HCT116 (cell line): Measurements from ENCODE around the gene CCNK. TPM values are rescaled to one million over a fixed set of nuclear protein-coding genes. Genes with fewer than 3 reads are reported as not detected.

Source experiments
- ATAC-seq: fragments of 200-7000 bp; cut with Tn5 transposase; 2 replicates; pipeline ENCODE4 v1.9.1; 2020; ENCODE audit warnings: mild to moderate bottlenecking, moderate library complexity
- BruUV-seq: library from RNA; stranded (reverse); fragments of 400-500 nt; replicated peaks from 2 replicates; lab custom pipeline; 2021; lab: Mats Ljungman, UMichigan
- CTCF ChIA-PET: fragments of 300-600 bp; sonication (Branson Sonifier 250); formaldehyde crosslinking; loops from one replicate; lab custom pipeline; 2021; ENCODE audit warnings: antibody characterized with exemption; lab: Charles Lee
- POLR2A ChIA-PET: fragments of 300-600, 350-600 bp; sonication (Branson Sonifier 250); formaldehyde crosslinking; loops from one replicate; lab custom pipeline; 2021; ENCODE audit warnings: antibody characterized with exemption; lab: Charles Lee
- RAD21 ChIA-PET, 2 experiments: fragments of 300-600 bp; sonication (Branson Sonifier 250); formaldehyde crosslinking; loops; one replicate each; lab custom pipeline; 2023; ENCODE audit warnings: low total read pairs in 2 of 2; ENCODE audit not compliant: uncharacterized antibody in 2 of 2, unreplicated experiment in 2 of 2, low non-redundant PET in 1 of 2; lab: Charles Lee
- DNase-seq: peaks from one replicate; pipeline ENCODE4 v3.0.0-alpha.2; 2010; ENCODE audit warnings: low read depth, low spot score
- H2AFZ ChIP-seq: fragments of 200-600 bp; shearing (Covaris generic), sonication (generic); 2 replicates; pipeline ENCODE4 v1.6.1; 2017; ENCODE audit warnings: low read depth, mixed run types, mixed read lengths, antibody characterized with exemption, low read length; ENCODE audit not compliant: poor library complexity, severe bottlenecking
- H3K27ac ChIP-seq: 2 replicates; pipeline ENCODE4 v1.5.1; 2012; ENCODE audit warnings: low read depth, low read length
- H3K27me3 ChIP-seq: fragments of 200-600 bp; sonication (generic); 2 replicates; pipeline ENCODE4 v1.6.1; 2016; ENCODE audit warnings: mixed run types, low read length, mixed read lengths; ENCODE audit not compliant: insufficient read depth
- H3K36me3 ChIP-seq, 2 experiments: fragments of 200-500 bp in 1 of 2; fragments of 200-600 bp in 1 of 2; sonication (Bioruptor generic) in 1 of 2; sonication (generic) in 1 of 2; 2 replicates each; pipeline versions ENCODE4 v1.5.1 to v1.6.1; 2014 to 2016; ENCODE audit warnings: low read length in 2 of 2, inconsistent platforms in 1 of 2, mixed read lengths in 1 of 2, mixed run types in 1 of 2; ENCODE audit not compliant: insufficient read depth in 2 of 2, control insufficient read depth in 1 of 2
- H3K4me1 ChIP-seq, 2 experiments: fragments of 200-600 bp in 1 of 2; sonication (generic) in 1 of 2; 2 replicates each; pipeline versions ENCODE4 v1.5.1 to v1.6.1; 2012 to 2017; ENCODE audit warnings: low read length in 2 of 2, inconsistent platforms in 1 of 2, mild to moderate bottlenecking in 1 of 2, mixed read lengths in 1 of 2, mixed run types in 1 of 2, moderate library complexity in 1 of 2; ENCODE audit not compliant: insufficient read depth in 2 of 2, control insufficient read depth in 1 of 2
- H3K4me2 ChIP-seq: fragments of 200-600 bp; sonication (generic); 2 replicates; pipeline ENCODE4 v1.6.1; 2017; ENCODE audit warnings: mixed run types, low read length, mixed read lengths
- H3K4me3 ChIP-seq, 2 experiments: fragments of 200-600 bp in 1 of 2; sonication (generic) in 1 of 2; replicated peaks in 1 of 2; 2 replicates each; pipeline ENCODE4 v1.5.1; 2011 to 2016; ENCODE audit warnings: low read length in 2 of 2, control low read depth in 1 of 2, low read depth in 1 of 2, mild to moderate bottlenecking in 1 of 2, mixed read lengths in 1 of 2, mixed run types in 1 of 2
- H3K79me2 ChIP-seq: fragments of 200-600 bp; sonication (generic); 2 replicates; pipeline ENCODE4 v1.6.1; 2017; ENCODE audit warnings: mild to moderate bottlenecking, mixed run types, low read length, moderate library complexity, mixed read lengths; ENCODE audit not compliant: insufficient read depth
- H3K9ac ChIP-seq: fragments of 200-600 bp; sonication (generic); 2 replicates; pipeline ENCODE4 v1.6.1; 2016; ENCODE audit warnings: low read length, mixed read lengths
- H3K9me2 ChIP-seq: fragments of 200-600 bp; sonication (generic), shearing (Covaris generic); 2 replicates; pipeline ENCODE4 v1.6.1; 2017; ENCODE audit warnings: mixed run types, mild to moderate bottlenecking, moderate library complexity; ENCODE audit not compliant: insufficient read depth
- H3K9me3 ChIP-seq, 2 experiments: fragments of 200-500 bp in 1 of 2; fragments of 200-600 bp in 1 of 2; sonication (Bioruptor generic) in 1 of 2; sonication (generic) in 1 of 2; 2 replicates each; pipeline ENCODE4 v1.6.1; 2014 to 2017; ENCODE audit warnings: low read length in 2 of 2, mixed read lengths in 2 of 2, inconsistent platforms in 1 of 2, low read depth in 1 of 2, mild to moderate bottlenecking in 1 of 2, mixed run types in 1 of 2, moderate library complexity in 1 of 2; ENCODE audit not compliant: control insufficient read depth in 1 of 2, insufficient read depth in 1 of 2
- H4K20me1 ChIP-seq: fragments of 200-600 bp; sonication (generic), shearing (Covaris generic); 2 replicates; pipeline ENCODE4 v1.6.1; 2017; ENCODE audit warnings: mixed run types, mild to moderate bottlenecking, moderate library complexity; ENCODE audit not compliant: insufficient read depth
- CBX3 ChIP-seq: IDR thresholded peaks from 2 replicates; pipeline ENCODE4 v1.6.1; 2012; ENCODE audit warnings: low read depth
- CTCF ChIP-seq, 3 experiments: fragments of 200-600 bp in 1 of 3; sonication (generic) in 1 of 3; IDR thresholded peaks in 2 of 3; conservative IDR thresholded peaks in 1 of 3; 2 replicates each; pipeline ENCODE4 v1.5.1; 2012 to 2017; ENCODE audit warnings: low read depth in 2 of 3, low read length in 2 of 3, antibody characterized with exemption in 1 of 3, borderline replicate concordance in 1 of 3, control low read depth in 1 of 3, mild to moderate bottlenecking in 1 of 3, mixed read lengths in 1 of 3, mixed run types in 1 of 3, moderate library complexity in 1 of 3; ENCODE audit not compliant: insufficient read depth in 1 of 3
- EGR1 ChIP-seq: IDR thresholded peaks from 2 replicates; pipeline ENCODE4 v1.6.1; 2012; ENCODE audit warnings: low read depth
- ELF1 ChIP-seq: IDR thresholded peaks from 2 replicates; pipeline ENCODE4 v1.6.1; 2012; ENCODE audit warnings: low read depth, borderline replicate concordance
- EZH2 ChIP-seq: fragments of 200-600 bp; sonication (generic); IDR thresholded peaks from 2 replicates; pipeline ENCODE4 v1.6.1; 2017; ENCODE audit warnings: antibody characterized with exemption, mixed run types
- EZH2phosphoT487 ChIP-seq: fragments of 200-600 bp; IDR thresholded peaks from 2 replicates; pipeline ENCODE4 v1.6.1; 2018; ENCODE audit warnings: antibody characterized with exemption, borderline replicate concordance
- FOSL1 ChIP-seq: IDR thresholded peaks from 2 replicates; pipeline ENCODE4 v1.6.1; 2012; ENCODE audit warnings: low read depth
- POLR2A ChIP-seq: IDR thresholded peaks from 2 replicates; pipeline ENCODE4 v1.7.0; 2011; ENCODE audit warnings: borderline replicate concordance; ENCODE audit not compliant: insufficient read depth, insufficient read length; ENCODE audit errors: extremely low read depth
- REST ChIP-seq: IDR thresholded peaks from 2 replicates; pipeline ENCODE4 v1.6.1; 2012; ENCODE audit warnings: low read depth
- SIN3A ChIP-seq: IDR thresholded peaks from 2 replicates; pipeline ENCODE4 v1.6.1; 2012; ENCODE audit warnings: low read depth
- SP1 ChIP-seq: IDR thresholded peaks from 2 replicates; pipeline ENCODE4 v1.6.1; 2012; ENCODE audit warnings: low read depth
- SRF ChIP-seq: IDR thresholded peaks from 2 replicates; pipeline ENCODE4 v1.6.1; 2012; ENCODE audit warnings: low read depth
- TCF7L2 ChIP-seq: IDR thresholded peaks from 2 replicates; pipeline ENCODE4 v1.7.0; 2011; ENCODE audit warnings: borderline replicate concordance, inconsistent platforms; ENCODE audit not compliant: insufficient read depth, insufficient read length; ENCODE audit errors: extremely low read depth
- YY1 ChIP-seq: IDR thresholded peaks from 2 replicates; pipeline ENCODE4 v1.6.1; 2011; ENCODE audit warnings: low read length, low read depth, moderate library complexity, mild to moderate bottlenecking; ENCODE audit not compliant: insufficient replicate concordance; ENCODE audit errors: extremely low read depth
- ZFX ChIP-seq: fragments of 450-650 bp; IDR thresholded peaks from 2 replicates; pipeline ENCODE4 v1.6.1; 2017
- ZNF274 ChIP-seq: fragments of 200-500 bp; sonication (Bioruptor generic); IDR thresholded peaks from 2 replicates; pipeline ENCODE4 v1.6.1; 2014; ENCODE audit warnings: mild to moderate bottlenecking, low read depth, low read length, inconsistent platforms
- intact Hi-C: fragments of 100-400 bp; cut with micrococcal nuclease; formaldehyde crosslinking; loops from 2 replicates; pipeline ENCODE4 v1.10.0; 2022
- total RNA-seq: library from RNA; stranded (reverse); gene quantifications from one replicate; pipeline ENCODE4 v1.2.1, GENCODE V29; 2021; ENCODE audit not compliant: unreplicated experiment
- TF ChIP-seq, protein P1 (sequence below): IDR thresholded peaks from 2 replicates; pipeline ENCODE4 v1.6.1; 2012
- TF ChIP-seq, protein P2 (sequence below): IDR thresholded peaks from 2 replicates; pipeline ENCODE4 v1.6.1; 2012
- TF ChIP-seq, protein P3 (sequence below): IDR thresholded peaks from 2 replicates; pipeline ENCODE4 v1.6.1; 2011; ENCODE audit warnings: mild to moderate bottlenecking, low read length, moderate library complexity; ENCODE audit not compliant: insufficient replicate concordance; ENCODE audit errors: extremely low read depth

CCNK gene
- total RNA-seq, 1 experiment from 2014 or later, result 68.2 TPM

DNA sequence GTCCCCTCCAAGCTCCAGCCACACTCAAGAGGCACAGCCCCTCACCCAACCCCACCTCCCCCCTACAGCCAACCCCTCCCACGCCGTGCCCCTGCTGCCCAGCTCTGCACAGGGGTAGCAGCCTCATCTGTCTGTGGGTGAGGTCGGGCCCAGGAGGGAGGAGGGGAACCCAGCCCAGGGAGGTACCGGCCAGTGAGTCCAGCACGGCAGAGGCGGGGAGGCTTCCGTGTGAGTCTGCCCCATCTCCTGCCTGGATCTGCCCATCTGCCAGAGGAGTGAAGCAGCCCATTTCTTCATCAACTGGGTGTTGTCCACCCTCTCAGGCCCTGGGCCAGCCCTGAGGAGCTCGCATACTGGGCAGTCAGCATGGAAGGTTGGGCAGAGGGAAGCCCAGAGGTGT is 54.2 kb downstream of the CCNK start:
- no TSS peak for BruUV-seq
- Histone ChIP-seq H3K9me3 (no peaks in the 10 kb centered on the region), H3K4me1 (peaks cover 18 to 24% of the 10 kb centered on the region in 2 experiments), H3K4me2 (no peak overlapping the region), H3K79me2 (peaks cover 23% of the 10 kb centered on the region; the same call in 1 of the 2 replicates), H2AFZ (no peak overlapping the region), H4K20me1 (no peaks in the 10 kb centered on the region), H3K9ac (no peak overlapping the region), H3K27ac (no peak overlapping the region), H3K4me3 (no peak overlapping the region), H3K36me3 (no peaks in the 10 kb centered on the region), H3K27me3 (no peaks in the 10 kb centered on the region), H3K9me2 (no peaks in the 10 kb centered on the region)
- CTCF ChIA-PET, result interaction anchor here (1.7 kb wide), 1 partner anchor 93 kb away, joined by 4 read pairs; no protein-coding TSS in a partner anchor
- intact Hi-C loops, result no loop called here
- RAD21 ChIA-PET, result no interaction called here
- POLR2A ChIA-PET, result no interaction called here
- TF ChIP-seq SP1, result no peak
- TF ChIP-seq POLR2A, result no peak
- no peak for TF ChIP-seq EZH2phosphoT487
- TF ChIP-seq, protein P1, sequence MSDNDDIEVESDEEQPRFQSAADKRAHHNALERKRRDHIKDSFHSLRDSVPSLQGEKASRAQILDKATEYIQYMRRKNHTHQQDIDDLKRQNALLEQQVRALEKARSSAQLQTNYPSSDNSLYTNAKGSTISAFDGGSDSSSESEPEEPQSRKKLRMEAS, result no peak
- TF ChIP-seq ZNF274, result no peak
- no peak for TF ChIP-seq SIN3A
- no peak for TF ChIP-seq ZFX
- no peak for TF ChIP-seq EZH2
- TF ChIP-seq YY1, result no peak
- TF ChIP-seq, protein P2, sequence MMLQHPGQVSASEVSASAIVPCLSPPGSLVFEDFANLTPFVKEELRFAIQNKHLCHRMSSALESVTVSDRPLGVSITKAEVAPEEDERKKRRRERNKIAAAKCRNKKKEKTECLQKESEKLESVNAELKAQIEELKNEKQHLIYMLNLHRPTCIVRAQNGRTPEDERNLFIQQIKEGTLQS, result no peak
- no peak for TF ChIP-seq SRF
- TF ChIP-seq CBX3, result no peak
- TF ChIP-seq, protein P3, sequence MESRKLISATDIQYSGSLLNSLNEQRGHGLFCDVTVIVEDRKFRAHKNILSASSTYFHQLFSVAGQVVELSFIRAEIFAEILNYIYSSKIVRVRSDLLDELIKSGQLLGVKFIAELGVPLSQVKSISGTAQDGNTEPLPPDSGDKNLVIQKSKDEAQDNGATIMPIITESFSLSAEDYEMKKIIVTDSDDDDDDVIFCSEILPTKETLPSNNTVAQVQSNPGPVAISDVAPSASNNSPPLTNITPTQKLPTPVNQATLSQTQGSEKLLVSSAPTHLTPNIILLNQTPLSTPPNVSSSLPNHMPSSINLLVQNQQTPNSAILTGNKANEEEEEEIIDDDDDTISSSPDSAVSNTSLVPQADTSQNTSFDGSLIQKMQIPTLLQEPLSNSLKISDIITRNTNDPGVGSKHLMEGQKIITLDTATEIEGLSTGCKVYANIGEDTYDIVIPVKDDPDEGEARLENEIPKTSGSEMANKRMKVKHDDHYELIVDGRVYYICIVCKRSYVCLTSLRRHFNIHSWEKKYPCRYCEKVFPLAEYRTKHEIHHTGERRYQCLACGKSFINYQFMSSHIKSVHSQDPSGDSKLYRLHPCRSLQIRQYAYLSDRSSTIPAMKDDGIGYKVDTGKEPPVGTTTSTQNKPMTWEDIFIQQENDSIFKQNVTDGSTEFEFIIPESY, result no peak
- no peak for TF ChIP-seq TCF7L2
- no peak for TF ChIP-seq CTCF (IDR thresholded peaks at IDR 0.05 in 2 of 3, conservative IDR thresholded peaks at IDR 0.05 in 1 of 3; ENCODE audit: borderline replicate concordance in 1 of 3, insufficient read depth in 1 of 3, low read depth in 2 of 3, low read length in 2 of 3)
- no peak for TF ChIP-seq ELF1
- TF ChIP-seq REST, result no peak
- no peak for TF ChIP-seq EGR1
- TF ChIP-seq FOSL1, result no peak
- DNase-seq (no peak), ATAC-seq (no peak)
